ENCODE data around the gene MRPS31. TPM values are rescaled to one million over a fixed set of nuclear protein-coding genes. Genes with fewer than 3 reads are reported as not detected.

MRPS31 gene
- total RNA-seq, 1 experiment from 2014 or later = 25.5 TPM

DNA sequence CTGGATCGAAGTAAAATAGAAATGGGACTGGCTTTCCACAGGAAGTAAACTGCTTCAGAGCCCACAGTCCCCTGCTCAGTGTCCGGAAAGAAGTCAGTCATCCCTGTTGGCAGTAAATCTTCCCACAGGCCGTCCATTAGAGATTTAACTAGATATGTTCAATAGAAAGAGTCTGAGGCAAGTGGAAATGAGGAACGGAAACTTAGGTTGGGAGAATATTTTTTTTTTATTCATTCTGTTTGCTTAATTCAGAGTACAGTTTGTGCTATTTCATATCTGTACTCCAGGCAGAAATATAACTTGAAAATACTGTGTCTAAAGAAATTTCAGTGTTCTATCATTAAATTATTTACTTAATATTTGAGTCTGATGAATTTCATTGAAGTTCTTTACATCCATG lies 41.1 kb upstream of the MRPS31 start:
- ChIA-PET CTCF (no interaction called here), POLR2A (no interaction called here)
- Mint-ChIP-seq H3K27me3 (ENCODE audit: low read depth) (no peaks in the 10 kb centered on the region), H3K27ac (no peak overlapping the region), H3K4me3 (no peak overlapping the region), H3K9me3 (peaks cover 16% of the 10 kb centered on the region), H3K36me3 (peaks cover 33% of the 10 kb centered on the region), H3K4me1 (no peaks in the 10 kb centered on the region)
- DNase-seq (ENCODE audit: low spot score) (no peak), ATAC-seq (no peak)
- TF ChIP-seq ZNF396 (CRISPR knock-in tag; IDR thresholded peaks at IDR 0.05; ENCODE audit: borderline replicate concordance) (no peak), ELF4 (CRISPR knock-in tag; IDR thresholded peaks at IDR 0.05; ENCODE audit: low read depth) (no peak), ESRRA (CRISPR knock-in tag; IDR thresholded peaks at IDR 0.05; ENCODE audit: borderline replicate concordance) (no peak), ETV6 (CRISPR knock-in tag; IDR thresholded peaks at IDR 0.05) (no peak), TP53 (CRISPR knock-in tag; IDR thresholded peaks at IDR 0.05) (no peak), ZNF317 (CRISPR knock-in tag; IDR thresholded peaks at IDR 0.05; ENCODE audit: borderline replicate concordance, low read depth) (no peak), ZNF232 (CRISPR knock-in tag; IDR thresholded peaks at IDR 0.05) (no peak), MYBL2 (CRISPR knock-in tag; IDR thresholded peaks at IDR 0.05) (no peak), MXD4 (CRISPR knock-in tag; IDR thresholded peaks at IDR 0.05; ENCODE audit: borderline replicate concordance) (no peak), GRHL2 (CRISPR knock-in tag; IDR thresholded peaks at IDR 0.05; ENCODE audit: insufficient replicate concordance, severe bottlenecking) (no peak), OVOL2 (CRISPR knock-in tag; IDR thresholded peaks at IDR 0.05; ENCODE audit: borderline replicate concordance) (no peak), JUN (CRISPR knock-in tag; IDR thresholded peaks at IDR 0.05) (no peak)
- TF ChIP-seq, protein P1, sequence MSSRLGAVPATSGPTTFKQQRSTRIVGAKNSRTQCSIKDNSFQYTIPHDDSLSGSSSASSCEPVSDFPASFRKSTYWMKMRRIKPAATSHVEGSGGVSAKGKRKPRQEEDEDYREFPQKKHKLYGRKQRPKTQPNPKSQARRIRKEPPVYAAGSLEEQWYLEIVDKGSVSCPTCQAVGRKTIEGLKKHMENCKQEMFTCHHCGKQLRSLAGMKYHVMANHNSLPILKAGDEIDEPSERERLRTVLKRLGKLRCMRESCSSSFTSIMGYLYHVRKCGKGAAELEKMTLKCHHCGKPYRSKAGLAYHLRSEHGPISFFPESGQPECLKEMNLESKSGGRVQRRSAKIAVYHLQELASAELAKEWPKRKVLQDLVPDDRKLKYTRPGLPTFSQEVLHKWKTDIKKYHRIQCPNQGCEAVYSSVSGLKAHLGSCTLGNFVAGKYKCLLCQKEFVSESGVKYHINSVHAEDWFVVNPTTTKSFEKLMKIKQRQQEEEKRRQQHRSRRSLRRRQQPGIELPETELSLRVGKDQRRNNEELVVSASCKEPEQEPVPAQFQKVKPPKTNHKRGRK (CRISPR knock-in tag; IDR thresholded peaks at IDR 0.05; ENCODE audit: borderline replicate concordance) = no peak
- TF ChIP-seq, protein P2, sequence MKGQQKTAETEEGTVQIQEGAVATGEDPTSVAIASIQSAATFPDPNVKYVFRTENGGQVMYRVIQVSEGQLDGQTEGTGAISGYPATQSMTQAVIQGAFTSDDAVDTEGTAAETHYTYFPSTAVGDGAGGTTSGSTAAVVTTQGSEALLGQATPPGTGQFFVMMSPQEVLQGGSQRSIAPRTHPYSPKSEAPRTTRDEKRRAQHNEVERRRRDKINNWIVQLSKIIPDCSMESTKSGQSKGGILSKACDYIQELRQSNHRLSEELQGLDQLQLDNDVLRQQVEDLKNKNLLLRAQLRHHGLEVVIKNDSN (CRISPR knock-in tag; IDR thresholded peaks at IDR 0.05) = no peak
- TF ChIP-seq, protein P3, sequence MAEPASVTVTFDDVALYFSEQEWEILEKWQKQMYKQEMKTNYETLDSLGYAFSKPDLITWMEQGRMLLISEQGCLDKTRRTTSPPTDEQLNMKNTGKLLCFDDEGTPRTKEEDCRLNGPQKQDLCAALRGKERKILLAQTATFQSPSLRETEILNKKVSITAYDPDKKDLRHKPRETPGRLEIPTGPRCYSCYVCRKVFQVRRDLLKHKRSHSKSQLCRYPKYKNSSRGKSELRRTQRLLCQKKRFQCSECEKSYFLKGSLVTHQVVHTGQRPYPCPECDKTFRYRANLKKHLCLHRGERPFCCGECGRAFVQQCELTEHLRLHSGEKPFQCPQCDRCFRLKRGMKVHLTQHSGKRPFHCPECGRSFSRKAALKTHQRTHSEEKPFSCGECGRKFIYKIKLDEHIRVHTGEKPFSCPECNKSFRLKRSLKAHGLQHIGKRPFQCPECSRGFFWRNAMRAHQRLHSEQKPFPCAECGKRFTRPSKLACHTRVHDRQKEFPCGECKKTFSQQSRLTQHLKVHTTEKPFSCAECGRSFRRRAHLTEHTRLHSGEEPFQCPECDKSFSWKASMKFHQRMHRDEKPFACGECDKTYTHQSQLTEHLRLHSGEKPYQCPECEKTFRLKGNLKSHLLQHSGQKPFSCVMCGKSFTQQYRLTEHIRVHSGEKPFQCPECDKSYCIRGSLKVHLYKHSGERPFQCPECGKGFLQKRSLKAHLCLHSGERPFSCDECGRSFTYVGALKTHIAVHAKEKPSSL (CRISPR knock-in tag; conservative IDR thresholded peaks at IDR 0.05) = no peak
- TF ChIP-seq, protein P4, sequence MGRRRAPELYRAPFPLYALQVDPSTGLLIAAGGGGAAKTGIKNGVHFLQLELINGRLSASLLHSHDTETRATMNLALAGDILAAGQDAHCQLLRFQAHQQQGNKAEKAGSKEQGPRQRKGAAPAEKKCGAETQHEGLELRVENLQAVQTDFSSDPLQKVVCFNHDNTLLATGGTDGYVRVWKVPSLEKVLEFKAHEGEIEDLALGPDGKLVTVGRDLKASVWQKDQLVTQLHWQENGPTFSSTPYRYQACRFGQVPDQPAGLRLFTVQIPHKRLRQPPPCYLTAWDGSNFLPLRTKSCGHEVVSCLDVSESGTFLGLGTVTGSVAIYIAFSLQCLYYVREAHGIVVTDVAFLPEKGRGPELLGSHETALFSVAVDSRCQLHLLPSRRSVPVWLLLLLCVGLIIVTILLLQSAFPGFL (CRISPR knock-in tag; IDR thresholded peaks at IDR 0.05; ENCODE audit: borderline replicate concordance) = no peak
- TF ChIP-seq, protein P5, sequence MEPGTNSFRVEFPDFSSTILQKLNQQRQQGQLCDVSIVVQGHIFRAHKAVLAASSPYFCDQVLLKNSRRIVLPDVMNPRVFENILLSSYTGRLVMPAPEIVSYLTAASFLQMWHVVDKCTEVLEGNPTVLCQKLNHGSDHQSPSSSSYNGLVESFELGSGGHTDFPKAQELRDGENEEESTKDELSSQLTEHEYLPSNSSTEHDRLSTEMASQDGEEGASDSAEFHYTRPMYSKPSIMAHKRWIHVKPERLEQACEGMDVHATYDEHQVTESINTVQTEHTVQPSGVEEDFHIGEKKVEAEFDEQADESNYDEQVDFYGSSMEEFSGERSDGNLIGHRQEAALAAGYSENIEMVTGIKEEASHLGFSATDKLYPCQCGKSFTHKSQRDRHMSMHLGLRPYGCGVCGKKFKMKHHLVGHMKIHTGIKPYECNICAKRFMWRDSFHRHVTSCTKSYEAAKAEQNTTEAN (CRISPR knock-in tag; IDR thresholded peaks at IDR 0.05) = no peak
- TF ChIP-seq, protein P6, sequence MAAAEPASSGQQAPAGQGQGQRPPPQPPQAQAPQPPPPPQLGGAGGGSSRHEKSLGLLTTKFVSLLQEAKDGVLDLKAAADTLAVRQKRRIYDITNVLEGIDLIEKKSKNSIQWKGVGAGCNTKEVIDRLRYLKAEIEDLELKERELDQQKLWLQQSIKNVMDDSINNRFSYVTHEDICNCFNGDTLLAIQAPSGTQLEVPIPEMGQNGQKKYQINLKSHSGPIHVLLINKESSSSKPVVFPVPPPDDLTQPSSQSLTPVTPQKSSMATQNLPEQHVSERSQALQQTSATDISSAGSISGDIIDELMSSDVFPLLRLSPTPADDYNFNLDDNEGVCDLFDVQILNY (CRISPR knock-in tag; IDR thresholded peaks at IDR 0.05) = no peak
- TF ChIP-seq, protein P7, sequence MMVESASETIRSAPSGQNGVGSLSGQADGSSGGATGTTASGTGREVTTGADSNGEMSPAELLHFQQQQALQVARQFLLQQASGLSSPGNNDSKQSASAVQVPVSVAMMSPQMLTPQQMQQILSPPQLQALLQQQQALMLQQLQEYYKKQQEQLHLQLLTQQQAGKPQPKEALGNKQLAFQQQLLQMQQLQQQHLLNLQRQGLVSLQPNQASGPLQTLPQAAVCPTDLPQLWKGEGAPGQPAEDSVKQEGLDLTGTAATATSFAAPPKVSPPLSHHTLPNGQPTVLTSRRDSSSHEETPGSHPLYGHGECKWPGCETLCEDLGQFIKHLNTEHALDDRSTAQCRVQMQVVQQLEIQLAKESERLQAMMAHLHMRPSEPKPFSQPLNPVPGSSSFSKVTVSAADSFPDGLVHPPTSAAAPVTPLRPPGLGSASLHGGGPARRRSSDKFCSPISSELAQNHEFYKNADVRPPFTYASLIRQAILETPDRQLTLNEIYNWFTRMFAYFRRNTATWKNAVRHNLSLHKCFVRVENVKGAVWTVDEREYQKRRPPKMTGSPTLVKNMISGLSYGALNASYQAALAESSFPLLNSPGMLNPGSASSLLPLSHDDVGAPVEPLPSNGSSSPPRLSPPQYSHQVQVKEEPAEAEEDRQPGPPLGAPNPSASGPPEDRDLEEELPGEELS (CRISPR knock-in tag; IDR thresholded peaks at IDR 0.05) = no peak
- TF ChIP-seq, protein P8, sequence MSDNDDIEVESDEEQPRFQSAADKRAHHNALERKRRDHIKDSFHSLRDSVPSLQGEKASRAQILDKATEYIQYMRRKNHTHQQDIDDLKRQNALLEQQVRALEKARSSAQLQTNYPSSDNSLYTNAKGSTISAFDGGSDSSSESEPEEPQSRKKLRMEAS (CRISPR knock-in tag; IDR thresholded peaks at IDR 0.05) = no peak

All from WTC11 (cell line).